NCI-H526 (cell line): Measurements from ENCODE around the gene ZNF674.

Experiments
- DNase-seq, 2 experiments: peaks; one replicate each; lab custom pipeline; 2025; lab: John Stamatoyannopoulos, UW

The ZNF674 gene

GRCh38 chrX:46545111-46546005 is at the start of gene ZNF674:
Gene ZNF674 (minus strand): TSS chrX:46545421. CDS start chrX:46542087, 3,334 bp downstream.
- peak; percentile 70 to 92 for DNase-seq

- no peak for DNase-seq
Observed at GRCh38 chrX:46589977-46590723, 44.9 kb upstream of the ZNF674 start.

GRCh38 chrX:46588263-46588662 is 43.0 kb upstream of the ZNF674 start:
- DNase-seq, result no peak

- DNase-seq, result no peak
Observed at GRCh38 chrX:46587753-46588171, 42.5 kb upstream of the ZNF674 start.

GRCh38 chrX:46587158-46587557 is 41.9 kb upstream of the ZNF674 start:
- no peak for DNase-seq

GRCh38 chrX:46584736-46585135 is 39.5 kb upstream of the ZNF674 start:
- no peak for DNase-seq

- no peak for DNase-seq
Observed at GRCh38 chrX:46582966-46583365, 37.7 kb upstream of the ZNF674 start.

- no peak for DNase-seq
Observed at GRCh38 chrX:46582325-46582724, 37.1 kb upstream of the ZNF674 start.

GRCh38 chrX:46580613-46581012 is 35.4 kb upstream of the ZNF674 start:
- DNase-seq, result no peak

GRCh38 chrX:46579250-46579649 is 34.0 kb upstream of the ZNF674 start:
- no peak for DNase-seq

GRCh38 chrX:46577221-46578005 is 32.2 kb upstream of the ZNF674 start:
- DNase-seq, result no peak

- DNase-seq, result no peak
Observed at GRCh38 chrX:46576458-46576857, 31.2 kb upstream of the ZNF674 start.

- DNase-seq, result peak in 1 of 2 experiments; percentile 41
Observed at GRCh38 chrX:46575991-46576392, 30.8 kb upstream of the ZNF674 start.

- no peak for DNase-seq
Observed at GRCh38 chrX:46575586-46575985, 30.4 kb upstream of the ZNF674 start.

GRCh38 chrX:46574774-46575381 is 29.7 kb upstream of the ZNF674 start:
- peak; percentile 42 to 82 for DNase-seq

GRCh38 chrX:46573892-46574773 is 28.9 kb upstream of the ZNF674 start:
- DNase-seq, result peak; percentile 46 to 69

- DNase-seq, result peak; percentile 57 to 85
Observed at GRCh38 chrX:46573331-46573891, 28.2 kb upstream of the ZNF674 start, which contains the start of gene CHST7. Gene CHST7 (plus strand): TSS chrX:46573765. CDS start chrX:46573932, 167 bp downstream.

- no peak for DNase-seq
Observed at GRCh38 chrX:46572340-46572936, 27.2 kb upstream of the ZNF674 start.

GRCh38 chrX:46571423-46572339 is 26.5 kb upstream of the ZNF674 start:
- DNase-seq, result peak in 1 of 2 experiments; percentile 55
